ENCODE data around the gene PID1.

The PID1 gene

GRCh38 chr2:229164545-229165249 is 106.4 kb downstream of the PID1 start:
- no peak for DNase-seq (ENCODE audit: low read depth)

- DNase-seq (ENCODE audit: low read depth), result no peak
Measured at GRCh38 chr2:229163893-229164292, 107.2 kb downstream of the PID1 start.

- DNase-seq (ENCODE audit: low read depth), result no peak
Measured at GRCh38 chr2:229162015-229162414, 109.1 kb downstream of the PID1 start.

DNA sequence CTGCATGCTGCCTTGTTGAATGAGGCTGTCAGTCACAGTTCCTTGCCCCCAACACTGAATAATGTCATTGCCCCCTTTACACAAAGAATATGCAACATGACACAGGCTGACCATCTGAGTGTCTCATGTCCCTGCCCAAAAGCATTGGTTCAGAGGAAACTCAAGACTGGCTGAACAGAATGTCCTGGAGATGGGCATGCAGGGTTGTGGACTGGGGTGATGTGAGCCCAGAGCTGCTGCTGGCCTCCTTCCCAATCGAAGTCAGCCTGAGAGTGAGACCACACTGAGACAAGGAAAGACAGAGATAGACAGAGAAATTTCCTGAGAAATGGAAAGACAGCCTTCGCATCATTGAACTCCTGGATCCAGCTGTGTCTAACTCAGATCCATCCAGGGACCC is 110.1 kb downstream of the PID1 start:
- DNase-seq (ENCODE audit: low read depth), result no peak

DNA sequence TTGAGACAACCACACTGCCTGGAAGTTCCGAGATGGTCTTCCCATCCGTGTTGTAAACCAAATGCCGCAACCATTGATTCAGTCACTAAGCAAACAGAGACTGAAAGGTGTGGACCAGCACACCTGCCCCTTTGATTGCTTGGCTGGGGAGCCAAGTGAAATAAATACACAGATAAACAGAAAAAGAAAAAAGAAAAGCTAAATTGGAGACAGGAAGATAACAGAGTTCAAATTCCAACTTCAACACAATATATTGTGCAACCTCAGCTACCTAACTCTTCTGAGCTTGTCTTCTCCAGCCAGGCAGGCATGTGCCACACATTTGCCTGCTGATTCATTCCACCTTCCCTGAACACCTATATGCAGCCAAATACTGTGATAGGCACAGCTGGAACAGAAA is 110.9 kb downstream of the PID1 start:
- DNase-seq (ENCODE audit: low read depth), result no peak

- no peak for DNase-seq (ENCODE audit: low read depth)
Measured at GRCh38 chr2:229159405-229159804, 111.7 kb downstream of the PID1 start.

GRCh38 chr2:229154381-229154780 is 116.7 kb downstream of the PID1 start:
- DNase-seq (ENCODE audit: low read depth), result no peak

- DNase-seq (ENCODE audit: low read depth), result no peak
Measured at GRCh38 chr2:229153951-229154350, 117.1 kb downstream of the PID1 start.

- no peak for DNase-seq (ENCODE audit: low read depth)
Measured at GRCh38 chr2:229153267-229153666, 117.8 kb downstream of the PID1 start.

DNA sequence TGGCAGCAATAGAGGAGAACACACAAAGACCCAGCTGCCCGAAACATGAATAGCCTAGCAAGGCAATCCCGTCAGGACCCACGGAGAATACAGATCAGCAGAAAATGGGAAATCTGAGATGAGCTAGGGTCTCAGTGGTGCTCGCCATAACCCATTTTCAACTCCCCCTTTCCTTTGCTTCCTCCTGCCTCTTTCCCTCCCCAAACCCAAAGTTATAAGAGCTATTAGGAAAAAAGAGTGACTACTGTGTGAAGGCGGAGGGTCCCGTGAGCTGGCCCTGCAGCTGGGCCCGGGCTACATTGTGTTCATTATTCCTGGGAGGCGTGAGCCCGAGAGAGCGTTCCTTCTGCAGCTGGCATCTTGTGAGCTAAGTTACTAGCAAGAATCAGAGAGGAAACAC is 118.4 kb downstream of the PID1 start:
- DNase-seq (ENCODE audit: low read depth), result no peak

DNA sequence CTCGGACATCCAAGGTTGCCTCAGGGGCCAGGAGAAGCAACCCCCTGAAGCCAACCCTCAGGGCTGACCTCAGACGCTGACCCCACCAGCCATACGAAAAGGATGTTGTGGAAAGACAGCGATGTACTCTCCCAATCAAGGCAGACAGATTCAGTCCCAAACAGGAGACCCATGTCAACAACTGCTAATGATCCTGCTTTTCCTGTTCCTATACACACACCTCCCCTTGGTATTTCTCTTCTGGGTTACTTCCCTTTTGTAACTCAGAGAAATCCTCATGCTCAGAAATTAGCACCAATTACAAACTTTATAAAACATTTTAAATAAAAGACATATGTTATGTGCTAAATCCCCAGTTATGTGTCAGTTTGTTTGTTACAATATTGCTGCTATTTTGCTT is 120.8 kb downstream of the PID1 start:
- DNase-seq (ENCODE audit: low read depth), result no peak

DNA sequence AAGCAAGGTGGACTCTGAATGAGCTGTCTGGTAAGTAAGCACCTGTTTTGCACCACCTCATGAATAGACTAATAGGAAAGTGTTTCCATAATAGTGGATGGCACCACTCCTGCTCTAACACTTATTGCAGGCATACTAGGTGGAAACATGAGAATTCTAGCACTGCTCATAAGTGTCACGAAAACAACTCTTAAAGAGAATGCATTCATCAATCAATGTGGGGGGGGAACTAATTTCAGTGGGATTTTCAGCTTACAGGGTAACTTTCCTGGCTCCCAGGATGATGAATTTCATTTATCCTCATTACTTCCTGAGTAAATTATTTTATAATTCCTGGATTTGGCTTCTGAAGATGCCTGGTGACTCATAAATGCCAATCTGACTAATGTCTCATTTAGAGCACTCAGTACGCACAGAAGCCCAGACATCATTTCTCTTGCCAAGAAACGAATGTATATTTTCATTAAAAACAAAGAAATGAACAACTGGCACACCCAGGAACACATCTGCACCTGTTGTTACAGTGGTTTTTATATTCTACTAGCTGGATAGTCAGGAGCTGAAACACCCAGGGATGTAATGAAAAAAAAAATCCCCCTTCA is 129.6 kb downstream of the PID1 start:
- no peak for DNase-seq (ENCODE audit: low read depth)

DNA sequence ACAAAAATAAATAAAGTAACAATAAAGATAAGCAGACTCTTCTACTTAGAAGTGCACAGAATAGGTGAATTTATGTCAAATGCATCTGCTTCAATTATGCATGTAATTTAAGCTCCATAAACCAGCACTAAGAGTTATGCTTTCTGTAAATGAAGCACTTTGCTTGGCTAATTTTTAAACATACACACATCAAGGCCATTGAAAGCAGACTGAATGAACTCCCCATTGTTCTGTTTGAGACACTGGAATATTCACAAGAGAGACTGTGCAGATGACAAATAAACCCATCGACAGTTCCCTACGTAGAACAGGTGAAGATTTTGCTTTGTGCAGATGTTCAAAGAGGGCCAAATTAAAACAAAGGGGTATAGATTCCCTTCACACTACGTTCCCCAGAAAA is 133.4 kb downstream of the PID1 start:
- no peak for DNase-seq (ENCODE audit: low read depth)

- no peak for DNase-seq (ENCODE audit: low read depth)
Measured at GRCh38 chr2:229137066-229137465, 134.0 kb downstream of the PID1 start.

DNA sequence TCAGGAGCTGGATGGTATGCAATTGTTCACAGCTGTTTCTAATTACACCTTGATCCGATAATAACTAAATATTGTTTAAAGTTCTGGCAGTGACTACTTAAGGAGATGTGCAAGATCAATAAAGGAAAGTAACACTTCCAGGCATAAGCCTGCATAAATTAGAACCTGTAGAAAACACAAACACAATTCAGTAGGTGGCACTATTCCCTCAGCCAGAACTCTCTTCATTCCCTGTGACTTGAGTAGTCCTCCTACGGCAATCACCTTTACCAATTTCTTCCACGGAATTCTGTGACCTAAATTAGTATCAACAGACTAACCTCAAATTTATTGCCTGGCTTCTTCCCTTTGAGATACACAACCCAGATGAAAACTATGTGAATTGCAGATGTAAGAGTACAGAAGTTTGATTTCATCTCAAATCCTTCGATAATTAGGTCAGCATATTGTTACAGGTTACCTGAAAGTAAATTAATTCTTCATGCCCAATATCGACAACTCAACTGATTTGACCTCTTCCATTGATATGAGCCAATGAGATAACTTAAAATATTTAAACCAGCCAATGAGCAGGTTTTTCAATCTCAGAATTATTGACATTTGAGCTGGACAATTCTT is 137.8 kb downstream of the PID1 start:
- no peak for DNase-seq (ENCODE audit: low read depth)

- no peak for DNase-seq (ENCODE audit: low read depth)
Measured at GRCh38 chr2:229132236-229132635, 138.9 kb downstream of the PID1 start.

DNA sequence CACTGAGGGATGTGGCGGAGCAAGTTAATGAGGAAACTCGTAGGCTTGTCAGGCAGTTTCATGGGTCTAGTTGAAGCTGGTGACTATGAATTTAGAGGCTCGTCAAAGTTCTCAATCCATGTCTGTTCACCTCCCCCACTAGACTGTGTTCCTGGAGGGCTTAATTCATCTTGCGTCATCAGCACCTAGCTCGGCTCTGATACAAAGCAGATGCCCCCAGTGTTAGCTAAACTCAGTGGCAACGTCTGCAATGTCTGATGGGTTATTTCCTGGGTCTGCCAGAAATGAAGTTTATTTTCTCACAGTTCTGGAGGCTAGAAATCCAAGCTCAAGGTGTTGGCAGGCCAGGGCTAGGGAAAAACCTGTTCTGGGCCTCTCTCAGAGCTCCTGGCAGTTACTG is 140.6 kb downstream of the PID1 start:
- no peak for DNase-seq (ENCODE audit: low read depth)

GRCh38 chr2:229129738-229130371 is 141.2 kb downstream of the PID1 start:
- no peak for DNase-seq (ENCODE audit: low read depth)

- no peak for DNase-seq (ENCODE audit: low read depth)
Measured at GRCh38 chr2:229127471-229127870, 143.6 kb downstream of the PID1 start.

DNA sequence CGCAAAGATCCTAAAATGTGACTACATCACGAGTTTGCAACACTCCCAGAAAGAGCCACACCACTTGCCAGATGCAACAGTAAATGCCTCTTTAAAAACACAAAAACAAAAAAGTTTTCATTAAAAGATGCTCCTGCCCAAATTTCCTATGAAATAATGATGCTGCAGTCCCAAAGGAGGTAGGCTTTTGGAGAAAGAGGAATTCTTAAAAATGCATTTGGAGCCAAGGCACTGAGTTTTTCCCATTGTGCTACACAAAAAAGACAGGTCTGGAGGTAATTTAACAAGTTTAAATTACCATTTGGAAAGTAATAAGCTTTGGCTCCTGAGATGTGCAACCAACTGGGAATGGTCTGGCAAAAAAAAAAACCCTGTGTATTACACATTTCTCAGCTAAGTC is 145.0 kb downstream of the PID1 start:
- DNase-seq (ENCODE audit: low read depth), result no peak

DNA sequence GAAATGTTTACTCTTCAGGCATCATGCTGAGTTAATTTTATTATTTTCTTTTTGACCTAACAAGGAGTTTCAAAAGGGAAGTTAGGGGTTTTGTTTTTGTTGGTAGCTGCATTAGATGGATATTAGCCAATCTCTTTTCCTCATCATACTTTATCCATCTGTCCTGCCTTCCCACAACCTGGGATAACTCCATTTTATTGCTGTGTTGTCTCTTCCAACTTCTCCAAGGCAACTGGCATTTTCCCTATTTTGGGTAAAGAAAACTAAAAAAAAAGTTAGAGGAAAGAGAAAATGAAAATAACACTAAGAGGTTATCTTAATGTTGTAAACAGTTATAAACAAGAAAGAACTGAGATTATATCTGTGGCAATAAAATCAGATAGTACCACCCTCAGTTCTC is 147.0 kb downstream of the PID1 start:
- no peak for DNase-seq (ENCODE audit: low read depth)

GRCh38 chr2:229118927-229119326 is 152.2 kb downstream of the PID1 start:
- DNase-seq (ENCODE audit: low read depth), result no peak

DNA sequence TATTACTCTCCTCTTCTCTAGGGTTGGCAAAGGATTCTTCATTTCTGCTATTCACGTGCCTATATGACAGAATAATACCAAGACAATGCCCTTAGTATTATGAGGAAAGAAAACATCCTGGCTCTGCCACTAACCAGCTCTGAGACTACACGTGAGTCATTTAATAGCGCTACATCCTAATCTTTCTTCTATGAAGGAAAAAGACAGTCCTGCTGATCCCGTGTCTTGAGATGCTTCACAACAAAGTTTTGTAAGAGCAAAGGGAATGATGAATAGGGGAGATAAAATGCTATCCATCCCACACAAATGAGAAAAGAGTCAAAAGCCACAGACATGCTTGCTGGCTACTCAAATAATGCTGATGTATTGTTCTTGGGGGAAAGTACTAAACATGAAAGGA is 152.8 kb downstream of the PID1 start:
- DNase-seq (ENCODE audit: low read depth), result no peak
